ENCODE data around the gene SPTBN5.

DNA sequence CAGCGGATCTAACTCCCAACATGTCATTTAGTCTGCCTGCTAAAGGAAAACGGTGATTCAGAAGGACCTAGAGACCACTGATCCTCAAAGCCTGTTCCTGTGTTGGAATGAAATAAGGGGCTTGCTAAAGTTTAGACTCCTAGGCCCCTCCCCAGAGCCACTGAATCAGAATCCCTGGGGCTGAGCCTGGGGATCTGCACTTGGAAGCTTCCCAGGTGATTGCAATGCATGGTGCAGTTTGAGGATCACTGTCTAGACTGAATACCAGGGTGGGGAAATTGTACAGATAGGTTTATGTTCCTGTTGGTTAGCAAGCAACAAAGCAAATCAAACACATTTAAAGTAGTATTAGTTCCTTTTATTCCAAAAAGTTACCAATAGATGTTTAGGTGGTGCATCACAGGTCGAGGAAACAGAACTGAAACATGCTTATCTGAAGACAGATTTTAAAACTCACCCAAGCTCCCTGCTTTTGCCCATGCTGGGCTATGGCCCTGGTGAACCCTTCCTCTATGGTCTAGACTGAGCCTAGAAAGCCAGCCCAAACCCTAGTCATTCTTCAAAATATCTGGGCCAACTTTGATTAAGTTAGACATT is 29.6 kb upstream of the SPTBN5 start:
- TF ChIP-seq, protein P1, sequence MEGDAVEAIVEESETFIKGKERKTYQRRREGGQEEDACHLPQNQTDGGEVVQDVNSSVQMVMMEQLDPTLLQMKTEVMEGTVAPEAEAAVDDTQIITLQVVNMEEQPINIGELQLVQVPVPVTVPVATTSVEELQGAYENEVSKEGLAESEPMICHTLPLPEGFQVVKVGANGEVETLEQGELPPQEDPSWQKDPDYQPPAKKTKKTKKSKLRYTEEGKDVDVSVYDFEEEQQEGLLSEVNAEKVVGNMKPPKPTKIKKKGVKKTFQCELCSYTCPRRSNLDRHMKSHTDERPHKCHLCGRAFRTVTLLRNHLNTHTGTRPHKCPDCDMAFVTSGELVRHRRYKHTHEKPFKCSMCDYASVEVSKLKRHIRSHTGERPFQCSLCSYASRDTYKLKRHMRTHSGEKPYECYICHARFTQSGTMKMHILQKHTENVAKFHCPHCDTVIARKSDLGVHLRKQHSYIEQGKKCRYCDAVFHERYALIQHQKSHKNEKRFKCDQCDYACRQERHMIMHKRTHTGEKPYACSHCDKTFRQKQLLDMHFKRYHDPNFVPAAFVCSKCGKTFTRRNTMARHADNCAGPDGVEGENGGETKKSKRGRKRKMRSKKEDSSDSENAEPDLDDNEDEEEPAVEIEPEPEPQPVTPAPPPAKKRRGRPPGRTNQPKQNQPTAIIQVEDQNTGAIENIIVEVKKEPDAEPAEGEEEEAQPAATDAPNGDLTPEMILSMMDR (IDR thresholded peaks at IDR 0.05) = no peak
- no peak for TF ChIP-seq POLR2A (IDR thresholded peaks at IDR 0.05)

Measured in testis (tissue), 2 donors.